ENCODE results near the gene HOXA7.

The HOXA7 gene

GRCh38 chr7:27146491-27147198 is 9.8 kb downstream of the HOXA7 start:
- DNase-seq = no peak

DNA sequence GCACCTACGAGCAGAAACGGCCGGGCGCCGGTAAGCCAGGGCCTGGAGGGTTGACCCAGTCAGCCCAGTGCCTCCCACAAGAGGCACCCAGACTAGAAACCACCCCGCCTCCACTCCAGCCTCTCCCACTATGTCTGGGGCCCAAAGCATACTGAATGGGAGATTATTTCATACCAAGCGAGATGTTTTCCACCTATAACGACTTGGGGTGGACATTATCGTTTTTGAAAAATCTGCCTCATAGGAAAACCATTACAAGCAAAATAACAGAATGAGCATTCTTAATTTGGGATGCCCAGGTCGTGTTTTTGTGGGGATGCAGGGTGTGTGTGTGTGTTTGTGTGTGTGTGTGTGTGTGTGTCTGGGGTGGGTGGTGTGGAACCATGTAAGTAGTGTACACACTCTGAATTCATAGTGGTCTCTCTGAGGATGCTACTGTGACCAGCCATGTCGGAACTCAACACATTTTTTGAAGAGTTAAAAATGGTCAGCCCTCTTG is 10.5 kb downstream of the HOXA7 start:
- DNase-seq = no peak

GRCh38 chr7:27145165-27145913 is 11.1 kb downstream of the HOXA7 start:
- DNase-seq = no peak

DNA sequence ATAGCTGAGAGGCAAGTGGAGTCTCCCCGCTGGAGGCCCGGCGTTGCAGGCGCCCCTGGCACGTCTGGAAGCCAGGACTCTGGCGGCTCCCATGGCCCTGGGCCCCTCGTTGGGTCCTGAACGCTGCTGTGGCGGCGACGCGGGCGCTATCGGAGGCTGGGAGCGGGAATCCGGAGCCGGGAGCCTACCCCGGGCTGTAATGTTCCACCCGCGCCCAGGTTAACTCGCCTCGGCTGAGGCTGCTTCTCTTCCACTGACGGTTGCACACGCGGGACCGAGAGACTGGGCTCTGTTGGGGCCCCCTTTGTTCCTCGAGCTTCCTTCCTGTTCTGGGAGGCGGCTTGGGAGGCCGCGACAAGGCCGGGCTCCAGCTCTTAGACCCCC is 11.7 kb downstream of the HOXA7 start:
- DNase-seq = no peak

- DNase-seq = no peak
These were observed 12.3 kb downstream of the HOXA7 start for GRCh38 chr7:27143950-27144780.

- DNase-seq = no peak
These were observed 13.2 kb downstream of the HOXA7 start, which contains the start of gene HOXA5 for GRCh38 chr7:27143023-27143949. Gene HOXA5 (minus strand): TSS chr7:27143681. CDS start chr7:27143607, 74 bp downstream.

DNA sequence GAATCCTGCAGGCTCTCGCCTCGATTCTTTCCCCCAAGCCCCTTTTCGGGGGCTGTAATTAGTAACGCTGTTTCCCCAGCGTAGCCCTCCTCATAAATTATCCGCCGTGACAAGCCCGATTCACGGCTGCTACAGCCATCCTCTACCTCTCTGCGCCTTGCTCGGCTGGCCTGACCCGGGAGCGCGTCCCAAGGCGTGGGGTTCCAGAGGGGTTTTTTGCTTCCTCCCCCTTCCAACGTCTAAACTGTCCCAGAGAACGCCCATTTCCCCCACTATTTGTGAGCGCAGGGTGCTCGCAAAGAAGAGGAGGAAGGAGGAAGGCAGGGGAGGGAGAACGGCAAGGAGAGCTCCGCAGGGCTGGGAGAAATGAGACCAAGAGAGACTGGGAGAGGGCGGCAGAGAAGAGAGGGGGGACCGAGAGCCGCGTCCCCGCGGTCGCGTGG is 13.9 kb downstream of the HOXA7 start:
- no peak for DNase-seq

DNA sequence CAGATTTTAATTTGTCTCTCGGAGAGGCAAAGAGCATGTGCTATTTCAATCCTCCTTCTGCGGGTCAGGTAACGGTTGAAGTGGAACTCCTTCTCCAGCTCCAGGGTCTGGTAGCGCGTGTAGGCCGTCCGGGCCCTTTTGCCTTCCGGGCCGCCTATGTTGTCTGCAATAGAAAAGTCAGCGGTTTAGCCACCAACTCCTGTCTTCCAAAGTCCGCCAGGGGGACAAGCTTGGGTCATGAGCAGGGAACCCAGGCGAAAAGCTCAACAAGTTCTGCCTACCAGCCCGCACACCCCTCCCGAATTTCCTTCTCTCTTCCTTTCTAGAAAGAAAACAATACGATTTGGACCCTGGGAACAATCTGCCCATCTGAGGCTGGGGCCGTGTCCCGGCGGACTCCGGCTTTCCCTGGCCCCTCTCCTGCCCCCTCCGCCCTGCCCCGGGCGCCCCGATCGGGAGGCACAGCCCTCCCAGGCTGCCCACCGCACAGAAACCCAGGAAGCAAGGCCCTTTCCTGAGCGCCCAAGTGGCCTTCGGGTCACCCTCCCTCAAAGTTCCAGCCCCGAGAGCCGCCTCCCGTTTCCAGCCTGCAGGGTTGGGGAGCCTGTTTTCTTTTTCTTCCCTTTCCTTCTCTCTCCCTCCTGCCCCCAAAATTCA is 14.4 kb downstream of the HOXA7 start:
- DNase-seq = no peak

GRCh38 chr7:27141137-27141922 is 15.1 kb downstream of the HOXA7 start:
- no peak for DNase-seq

DNA sequence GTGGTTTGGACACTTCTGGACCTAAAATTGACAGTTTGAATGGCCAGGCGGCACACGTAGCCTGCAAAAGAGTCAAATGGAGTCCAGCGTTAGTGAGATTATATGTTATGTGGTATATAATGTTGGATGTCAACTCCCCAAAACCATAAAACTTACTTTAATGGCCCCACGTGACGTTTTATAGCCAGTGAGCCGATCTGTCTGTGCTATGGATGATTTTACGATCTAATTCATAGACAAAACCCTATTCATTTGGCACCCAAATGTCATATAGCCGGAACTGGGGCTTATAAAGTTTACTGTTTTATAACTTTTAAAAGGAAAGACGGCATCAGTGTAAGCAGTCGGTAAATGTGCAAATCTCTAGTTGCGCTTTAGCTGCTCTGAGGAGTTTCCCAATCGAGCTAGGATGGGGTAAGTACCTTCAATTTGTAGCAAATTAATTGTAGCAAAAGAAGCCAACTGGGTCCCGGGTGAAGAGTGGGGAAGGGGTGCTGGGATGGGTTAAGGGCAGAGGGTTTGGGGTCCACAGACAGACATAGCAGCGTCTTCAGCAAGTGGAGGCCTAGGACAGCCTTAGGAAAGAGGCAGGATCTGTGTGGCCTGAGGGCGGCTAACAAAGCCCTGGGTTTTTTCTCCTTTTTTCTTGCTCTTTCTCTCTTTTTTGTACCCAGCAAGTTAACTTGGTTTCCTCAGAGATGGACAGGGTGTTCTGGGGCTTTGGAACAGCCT is 16.2 kb downstream of the HOXA7 start:
- DNase-seq = no peak

- no peak for DNase-seq
These were observed 16.9 kb downstream of the HOXA7 start for GRCh38 chr7:27139334-27140125.

- DNase-seq = no peak
These were observed 17.5 kb downstream of the HOXA7 start for GRCh38 chr7:27138985-27139333.

DNA sequence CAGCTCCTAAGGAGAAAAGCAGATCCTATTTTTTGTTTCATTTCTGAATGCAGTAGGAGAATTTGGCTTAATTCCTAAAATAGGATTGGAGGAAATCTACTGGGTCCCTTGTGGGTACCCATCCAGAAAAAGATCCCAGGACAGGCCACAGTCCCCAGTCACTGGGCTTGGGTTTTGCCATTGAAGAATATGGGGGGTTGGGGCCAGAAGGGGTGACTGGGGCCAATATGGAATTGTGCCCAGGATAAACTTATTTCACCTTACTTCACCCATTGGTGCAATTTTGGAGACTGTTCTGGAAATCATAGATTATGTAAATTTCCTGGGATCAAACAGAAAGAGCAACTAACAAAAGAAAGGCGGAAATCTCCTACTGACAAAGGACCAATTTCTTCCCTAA is 18.0 kb downstream of the HOXA7 start:
- DNase-seq = no peak

GRCh38 chr7:27137640-27138315 is 18.7 kb downstream of the HOXA7 start:
- DNase-seq = no peak

DNA sequence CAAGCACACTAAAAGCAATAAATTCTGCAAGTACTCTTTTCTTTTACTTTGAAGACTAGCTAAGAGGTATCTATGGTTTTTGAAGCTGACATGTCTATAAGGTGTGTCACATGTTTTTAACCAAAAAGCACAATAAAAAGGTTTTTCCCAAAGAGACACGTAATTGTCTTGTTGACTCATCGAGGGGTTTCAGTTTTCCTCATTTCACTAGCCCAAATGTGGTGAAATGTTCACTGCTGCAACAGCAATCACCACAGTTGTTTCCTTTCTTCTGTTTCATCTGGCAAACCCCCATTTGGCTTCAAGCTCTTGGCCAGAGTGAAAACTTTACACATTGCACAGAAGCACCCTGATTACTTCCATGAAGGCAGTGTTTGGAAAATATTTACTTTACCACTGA is 22.1 kb downstream of the HOXA7 start:
- DNase-seq = peak in 1 of 5 donors; percentile 61

DNA sequence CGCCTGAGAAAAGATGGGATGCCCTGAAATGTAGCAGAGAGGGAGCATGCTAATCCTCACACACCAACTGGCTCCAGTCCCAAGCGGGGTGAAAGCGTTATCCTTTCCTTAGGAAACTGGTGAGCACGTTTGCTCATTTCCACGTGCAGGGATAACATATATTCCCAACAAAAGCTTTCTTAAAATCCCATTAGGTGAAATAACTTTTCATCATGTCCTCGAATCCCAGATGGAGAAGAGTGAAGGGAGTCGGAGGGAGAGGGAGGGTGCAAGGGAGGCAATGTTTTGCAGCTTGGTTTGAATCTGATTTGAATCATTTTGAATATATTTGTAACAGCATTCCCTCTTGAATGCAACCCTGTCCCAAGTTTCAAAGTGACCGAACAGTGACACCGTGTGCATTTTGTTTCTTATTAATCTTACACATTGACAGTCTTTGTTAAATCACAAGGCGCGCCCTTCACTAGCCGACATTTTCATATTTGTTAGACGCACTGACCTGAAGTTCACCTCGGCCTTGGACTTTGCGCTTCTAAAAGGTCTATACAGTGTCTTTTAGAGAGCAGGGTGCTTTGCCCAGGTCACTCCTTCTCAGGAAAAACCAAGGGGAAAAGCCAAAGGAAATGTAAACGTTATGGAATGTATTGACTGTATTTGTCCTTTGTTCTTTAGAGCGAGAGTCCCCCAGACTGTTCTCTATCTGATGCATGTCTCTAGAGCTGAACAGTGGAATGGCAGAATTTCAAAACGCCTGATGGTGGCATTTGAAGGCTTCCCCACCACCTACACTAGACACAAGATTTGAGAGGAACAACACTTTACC is 22.9 kb downstream of the HOXA7 start:
- no peak for DNase-seq

GRCh38 chr7:27132978-27133377 is 23.5 kb downstream of the HOXA7 start:
- no peak for DNase-seq

DNA sequence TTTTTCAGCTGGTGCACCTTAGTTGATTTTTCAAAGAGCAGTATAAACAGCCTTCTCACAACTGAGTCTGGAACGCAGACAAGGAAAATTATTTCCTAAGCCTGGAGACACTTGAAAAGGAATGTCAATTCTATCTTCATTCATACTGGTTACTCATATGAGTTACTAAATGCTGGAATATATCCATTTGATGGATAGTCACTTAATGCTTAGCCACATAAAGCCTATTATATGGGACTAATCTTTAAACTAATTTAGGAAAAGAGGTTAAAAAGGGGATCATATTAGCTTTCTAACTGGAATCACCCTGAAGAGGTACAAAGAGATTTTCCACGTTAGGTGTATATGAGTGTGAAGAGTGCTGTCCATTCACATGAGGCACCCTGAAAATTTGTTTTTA is 24.3 kb downstream of the HOXA7 start:
- DNase-seq = no peak

Measured in T-helper 1 cell (primary cell).